ENCODE measurements around the gene RPN1. TPM values are rescaled to one million over a fixed set of nuclear protein-coding genes. Genes with fewer than 3 reads are reported as not detected.
A peak's percentile ranks its signal among the peaks of the same experiment; 100 is the strongest.

The RPN1 gene
- total RNA-seq, 1 donor from 2014 or later, result 283 TPM

GRCh38 chr3:128625409-128625945, 25.1 kb downstream of the RPN1 start:
- FAIRE-seq (no peak), DNase-seq (ENCODE audit: low read depth) (no peak)
- Histone ChIP-seq H3K79me2 (ENCODE audit: insufficient read depth, low read length) (peaks cover 88% of the 10 kb centered on the region), H3K4me2 (ENCODE audit: low read length) (no peak overlapping the region), H3K27ac (ENCODE audit: low read depth, low read length) (no peak overlapping the region), H3K9me3 (ENCODE audit: insufficient read depth, low read depth, low read length) (no peaks in the 10 kb centered on the region), H3K27me3 (ENCODE audit: insufficient read depth, low read length) (no peaks in the 10 kb centered on the region), H3K9ac (ENCODE audit: low read length) (no peak overlapping the region), H2AFZ (ENCODE audit: low read depth, low read length) (no peak overlapping the region), H3K36me3 (ENCODE audit: insufficient read depth, low read length) (peaks cover 60% of the 10 kb centered on the region), H4K20me1 (ENCODE audit: insufficient read depth, low read length) (peaks cover 84% of the 10 kb centered on the region), H3K4me1 (ENCODE audit: insufficient read depth, low read length) (no peaks in the 10 kb centered on the region), H3K4me3 (ENCODE audit: insufficient read depth, low read depth, low read length) (no peak overlapping the region)
- Mint-ChIP-seq H3K9me3 (ENCODE audit: unreplicated experiment) (no peaks in the 10 kb centered on the region), H3K36me3 (ENCODE audit: low read depth, unreplicated experiment) (peaks cover 31% of the 10 kb centered on the region), H3K27me3 (ENCODE audit: low read depth, unreplicated experiment) (no peaks in the 10 kb centered on the region), H3K4me3 (ENCODE audit: unreplicated experiment) (no peak overlapping the region), H3K4me1 (ENCODE audit: low read depth, unreplicated experiment) (peaks cover 2% of the 10 kb centered on the region), H3K27ac (ENCODE audit: unreplicated experiment) (peak overlapping the region; percentile 80)
- TF ChIP-seq EZH2 (IDR thresholded peaks at IDR 0.05; ENCODE audit: insufficient read depth, low read length), result no peak
- TF ChIP-seq, protein P1, sequence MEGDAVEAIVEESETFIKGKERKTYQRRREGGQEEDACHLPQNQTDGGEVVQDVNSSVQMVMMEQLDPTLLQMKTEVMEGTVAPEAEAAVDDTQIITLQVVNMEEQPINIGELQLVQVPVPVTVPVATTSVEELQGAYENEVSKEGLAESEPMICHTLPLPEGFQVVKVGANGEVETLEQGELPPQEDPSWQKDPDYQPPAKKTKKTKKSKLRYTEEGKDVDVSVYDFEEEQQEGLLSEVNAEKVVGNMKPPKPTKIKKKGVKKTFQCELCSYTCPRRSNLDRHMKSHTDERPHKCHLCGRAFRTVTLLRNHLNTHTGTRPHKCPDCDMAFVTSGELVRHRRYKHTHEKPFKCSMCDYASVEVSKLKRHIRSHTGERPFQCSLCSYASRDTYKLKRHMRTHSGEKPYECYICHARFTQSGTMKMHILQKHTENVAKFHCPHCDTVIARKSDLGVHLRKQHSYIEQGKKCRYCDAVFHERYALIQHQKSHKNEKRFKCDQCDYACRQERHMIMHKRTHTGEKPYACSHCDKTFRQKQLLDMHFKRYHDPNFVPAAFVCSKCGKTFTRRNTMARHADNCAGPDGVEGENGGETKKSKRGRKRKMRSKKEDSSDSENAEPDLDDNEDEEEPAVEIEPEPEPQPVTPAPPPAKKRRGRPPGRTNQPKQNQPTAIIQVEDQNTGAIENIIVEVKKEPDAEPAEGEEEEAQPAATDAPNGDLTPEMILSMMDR (IDR thresholded peaks at IDR 0.05; ENCODE audit: insufficient read depth, low read depth, low read length), result no peak

GRCh38 chr3:128624526-128625138, 26.0 kb downstream of the RPN1 start:
- Histone ChIP-seq H3K4me1 (ENCODE audit: insufficient read depth, low read length) (peaks cover 7% of the 10 kb centered on the region), H3K27me3 (ENCODE audit: insufficient read depth, low read length) (no peaks in the 10 kb centered on the region), H3K4me2 (ENCODE audit: low read length) (no peak overlapping the region), H3K36me3 (ENCODE audit: insufficient read depth, low read length) (peaks cover 54% of the 10 kb centered on the region), H3K4me3 (ENCODE audit: insufficient read depth, low read depth, low read length) (no peak overlapping the region), H3K27ac (ENCODE audit: low read depth, low read length) (no peak overlapping the region), H2AFZ (ENCODE audit: low read depth, low read length) (no peak overlapping the region), H4K20me1 (ENCODE audit: insufficient read depth, low read length) (peaks cover 77% of the 10 kb centered on the region), H3K9ac (ENCODE audit: low read length) (no peak overlapping the region), H3K79me2 (ENCODE audit: insufficient read depth, low read length) (peaks cover 84% of the 10 kb centered on the region), H3K9me3 (ENCODE audit: insufficient read depth, low read depth, low read length) (no peaks in the 10 kb centered on the region)
- FAIRE-seq, result no peak
- H3K4me3 Mint-ChIP-seq (ENCODE audit: unreplicated experiment), result no peak overlapping the region
- H3K9me3 Mint-ChIP-seq (ENCODE audit: unreplicated experiment), result no peaks in the 10 kb centered on the region
- no peaks in the 10 kb centered on the region for H3K27me3 Mint-ChIP-seq (ENCODE audit: low read depth, unreplicated experiment)
- H3K27ac Mint-ChIP-seq (ENCODE audit: unreplicated experiment), result peak overlapping the region; percentile 67
- H3K36me3 Mint-ChIP-seq (ENCODE audit: low read depth, unreplicated experiment), result peaks cover 28% of the 10 kb centered on the region
- H3K4me1 Mint-ChIP-seq (ENCODE audit: low read depth, unreplicated experiment), result peaks cover 3% of the 10 kb centered on the region
- no peak for TF ChIP-seq EZH2 (IDR thresholded peaks at IDR 0.05; ENCODE audit: insufficient read depth, low read length)
- TF ChIP-seq, protein P1 (IDR thresholded peaks at IDR 0.05; ENCODE audit: insufficient read depth, low read depth, low read length), result no peak
- no peak for DNase-seq (ENCODE audit: low read depth)

GRCh38 chr3:128623762-128624176, 26.8 kb downstream of the RPN1 start:
- Mint-ChIP-seq H3K9me3 (ENCODE audit: unreplicated experiment) (no peaks in the 10 kb centered on the region), H3K36me3 (ENCODE audit: low read depth, unreplicated experiment) (peaks cover 28% of the 10 kb centered on the region), H3K4me1 (ENCODE audit: low read depth, unreplicated experiment) (peaks cover 11% of the 10 kb centered on the region), H3K27me3 (ENCODE audit: low read depth, unreplicated experiment) (no peaks in the 10 kb centered on the region), H3K4me3 (ENCODE audit: unreplicated experiment) (peak overlapping the region; percentile 34), H3K27ac (ENCODE audit: unreplicated experiment) (no peak overlapping the region)
- no peak overlapping the region for H3K4me2 ChIP-seq (ENCODE audit: low read length)
- FAIRE-seq, result no peak
- H3K9ac ChIP-seq (ENCODE audit: low read length), result no peak overlapping the region
- DNase-seq (ENCODE audit: low read depth), result peak; percentile 43
- H3K4me1 ChIP-seq (ENCODE audit: insufficient read depth, low read length), result peaks cover 15% of the 10 kb centered on the region
- peaks cover 47% of the 10 kb centered on the region for H3K36me3 ChIP-seq (ENCODE audit: insufficient read depth, low read length)
- H3K27me3 ChIP-seq (ENCODE audit: insufficient read depth, low read length), result no peaks in the 10 kb centered on the region
- H3K9me3 ChIP-seq (ENCODE audit: insufficient read depth, low read depth, low read length), result no peaks in the 10 kb centered on the region
- no peak overlapping the region for H3K4me3 ChIP-seq (ENCODE audit: insufficient read depth, low read depth, low read length)
- peaks cover 82% of the 10 kb centered on the region for H4K20me1 ChIP-seq (ENCODE audit: insufficient read depth, low read length)
- no peak overlapping the region for H3K27ac ChIP-seq (ENCODE audit: low read depth, low read length)
- H3K79me2 ChIP-seq (ENCODE audit: insufficient read depth, low read length), result peaks cover 82% of the 10 kb centered on the region
- no peak for TF ChIP-seq EZH2 (IDR thresholded peaks at IDR 0.05; ENCODE audit: insufficient read depth, low read length)
- TF ChIP-seq, protein P1 (IDR thresholded peaks at IDR 0.05; ENCODE audit: insufficient read depth, low read depth, low read length), result no peak
- H2AFZ ChIP-seq (ENCODE audit: low read depth, low read length), result no peak overlapping the region

Measured in astrocyte (in vitro differentiated cells and primary cell).